ENCODE results near the gene FAM114A1. TPM values are rescaled to one million over a fixed set of nuclear protein-coding genes. Genes with fewer than 3 reads are reported as not detected.

The FAM114A1 gene
- polyA plus RNA-seq, 3 donors = 3.2 to 12.0 (median 4.1) TPM

GRCh38 chr4:38832624-38833528, 34.7 kb upstream of the FAM114A1 start:
- H3K36me3 Mint-ChIP-seq = peaks cover 50 to 74% of the 10 kb centered on the region in 2 donors
- H3K4me1 Mint-ChIP-seq = peaks cover 23% of the 10 kb centered on the region
- Histone ChIP-seq H3K27me3 (ENCODE audit: control insufficient read depth in 2 of 2, insufficient read depth in 2 of 2, low read length in 2 of 2) (no peaks in the 10 kb centered on the region), H3K4me2 (replicated peaks; ENCODE audit: extremely low read depth, low read length, poor library complexity, severe bottlenecking) (no peak overlapping the region), H3K27ac (ENCODE audit: low read depth in 1 of 2, low read length in 2 of 2) (peak overlapping the region; percentile 7 to 16), H3K4me3 (replicated peaks in 1 of 3; ENCODE audit: low read depth in 2 of 3, low read length in 3 of 3) (no peak overlapping the region), H3K9ac (ENCODE audit: insufficient read depth, low read length, poor library complexity, severe bottlenecking) (no peak overlapping the region), H4K20me1 (ENCODE audit: insufficient read depth, low read length) (peaks cover 50% of the 10 kb centered on the region), H3K9me3 (replicated peaks in 1 of 2; ENCODE audit: control insufficient read depth in 1 of 2, insufficient read depth in 1 of 2, low read length in 2 of 2) (peaks cover 8 to 16% of the 10 kb centered on the region in 2 donors), H3K4me1 (ENCODE audit: control insufficient read depth in 1 of 2, insufficient read depth in 2 of 2, low read length in 2 of 2) (peaks cover 11 to 18% of the 10 kb centered on the region in 2 donors), H2AFZ (ENCODE audit: insufficient read depth, low read depth, low read length, poor library complexity, severe bottlenecking) (no peak overlapping the region), H3K79me2 (ENCODE audit: insufficient read depth, low read length) (peaks cover 79% of the 10 kb centered on the region), H3K36me3 (replicated peaks in 1 of 2; ENCODE audit: control insufficient read depth in 1 of 2, insufficient read depth in 2 of 2, low read length in 2 of 2) (peaks cover 22 to 42% of the 10 kb centered on the region in 2 donors)
- DNase-seq = no peak
- peaks cover 14 to 36% (median 23%) of the 10 kb centered on the region in 7 donors for H3K9me3 Mint-ChIP-seq
- intact Hi-C loops (cut with micrococcal nuclease) = no loop called here
- H3K27ac Mint-ChIP-seq = peak overlapping the region in 5 of 7 donors; percentile 41 to 73 (median 58)
- 92% methylated on average over 6 of the region's 7 CpGs for WGBS (ENCODE audit: insufficient coverage)
- peaks cover 0 to 2% (median 0%) of the 10 kb centered on the region in 3 donors for H3K27me3 Mint-ChIP-seq (ENCODE audit: low read depth in 3 of 3)
- TF ChIP-seq CTCF (IDR thresholded peaks at IDR 0.05) = peak; percentile 59
- peak overlapping the region in 1 of 2 donors; percentile 36 for H3K4me3 Mint-ChIP-seq

DNA sequence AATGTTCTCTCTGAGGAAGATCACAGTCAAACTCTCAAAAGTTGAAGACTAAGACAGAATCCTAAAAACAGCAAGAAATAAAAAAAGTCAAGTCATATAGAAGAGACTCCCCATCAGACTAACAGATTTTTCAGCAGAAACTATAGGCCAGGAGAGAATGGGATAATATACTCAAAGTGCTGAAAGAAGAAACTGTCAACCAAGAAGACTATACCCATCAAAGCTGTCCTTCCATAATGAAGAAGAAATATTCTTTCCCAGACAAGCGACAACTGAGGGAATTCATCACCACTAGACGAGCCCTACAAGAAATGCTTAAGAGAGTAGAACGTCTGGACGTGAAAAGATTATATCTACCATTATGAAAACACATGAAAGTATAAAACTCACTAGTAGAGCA, 33.0 kb upstream of the FAM114A1 start:
- DNase-seq = no peak
- intact Hi-C loops (cut with micrococcal nuclease) = no loop called here
- peaks cover 38 to 66% of the 10 kb centered on the region in 2 donors for H3K36me3 Mint-ChIP-seq
- no peak overlapping the region for H3K27ac Mint-ChIP-seq
- Histone ChIP-seq H4K20me1 (ENCODE audit: insufficient read depth, low read length) (peaks cover 57% of the 10 kb centered on the region), H3K4me3 (replicated peaks in 1 of 3; ENCODE audit: low read depth in 2 of 3, low read length in 3 of 3) (no peak overlapping the region), H3K9ac (ENCODE audit: insufficient read depth, low read length, poor library complexity, severe bottlenecking) (no peak overlapping the region), H3K79me2 (ENCODE audit: insufficient read depth, low read length) (peaks cover 94% of the 10 kb centered on the region), H3K4me1 (ENCODE audit: control insufficient read depth in 1 of 2, insufficient read depth in 2 of 2, low read length in 2 of 2) (peaks cover 11 to 25% of the 10 kb centered on the region in 2 donors), H3K9me3 (replicated peaks in 1 of 2; ENCODE audit: control insufficient read depth in 1 of 2, insufficient read depth in 1 of 2, low read length in 2 of 2) (peaks cover 8 to 16% of the 10 kb centered on the region in 2 donors), H3K27ac (ENCODE audit: low read depth in 1 of 2, low read length in 2 of 2) (no peak overlapping the region), H3K27me3 (ENCODE audit: control insufficient read depth in 2 of 2, insufficient read depth in 2 of 2, low read length in 2 of 2) (no peaks in the 10 kb centered on the region), H3K4me2 (replicated peaks; ENCODE audit: extremely low read depth, low read length, poor library complexity, severe bottlenecking) (no peak overlapping the region), H2AFZ (ENCODE audit: insufficient read depth, low read depth, low read length, poor library complexity, severe bottlenecking) (no peak overlapping the region), H3K36me3 (replicated peaks in 1 of 2; ENCODE audit: control insufficient read depth in 1 of 2, insufficient read depth in 2 of 2, low read length in 2 of 2) (peaks cover 5 to 26% of the 10 kb centered on the region in 2 donors)
- peaks cover 34% of the 10 kb centered on the region for H3K4me1 Mint-ChIP-seq
- no peak for TF ChIP-seq CTCF (IDR thresholded peaks at IDR 0.05)
- no peak overlapping the region for H3K4me3 Mint-ChIP-seq
- H3K27me3 Mint-ChIP-seq (ENCODE audit: low read depth in 3 of 3) = peaks cover 0 to 2% (median 1%) of the 10 kb centered on the region in 3 donors
- WGBS (ENCODE audit: insufficient coverage) = no CpG with 5 or more reads among the region's 4 CpGs
- peaks cover 17 to 40% (median 23%) of the 10 kb centered on the region in 7 donors for H3K9me3 Mint-ChIP-seq
